ENCODE results near the gene MEMO1.
"Not testable (repeated sequence)": the region's sequence is repeated elsewhere in the genome, so short reads cannot be mapped to it uniquely, and the experiment has no call there.

The MEMO1 gene

GRCh38 chr2:32010670-32011484 is at the start of gene MEMO1:
TSS of gene MEMO1 (minus strand) at chr2:32011008. CDS start at chr2:32010247, 761 bp downstream.
- DNase-seq (ENCODE audit: low read depth, low spot score), result peak; percentile 80

DNA sequence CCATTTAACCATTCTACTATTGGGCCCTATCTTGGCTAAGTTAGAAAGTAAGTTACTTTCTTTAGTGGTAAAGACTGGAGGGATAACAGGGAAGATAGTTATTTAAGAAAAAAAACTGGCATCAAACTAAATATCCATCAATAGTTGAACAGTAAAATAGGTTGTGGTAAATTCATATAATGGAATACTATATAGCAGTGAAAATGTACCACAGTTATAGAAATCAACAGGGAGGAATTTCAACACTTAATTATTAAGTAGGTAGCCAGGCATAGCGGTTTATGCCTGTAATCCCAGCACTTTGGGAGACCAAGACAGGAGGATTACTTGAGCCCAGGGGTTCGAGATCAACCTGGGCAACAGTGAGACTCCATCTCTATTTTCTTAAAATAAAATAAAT is 49.5 kb upstream of the MEMO1 start:
- DNase-seq (ENCODE audit: low read depth, low spot score), result no peak

- DNase-seq (ENCODE audit: low read depth, low spot score), result no peak
Observed at GRCh38 chr2:32058130-32058529, 47.3 kb upstream of the MEMO1 start.

DNA sequence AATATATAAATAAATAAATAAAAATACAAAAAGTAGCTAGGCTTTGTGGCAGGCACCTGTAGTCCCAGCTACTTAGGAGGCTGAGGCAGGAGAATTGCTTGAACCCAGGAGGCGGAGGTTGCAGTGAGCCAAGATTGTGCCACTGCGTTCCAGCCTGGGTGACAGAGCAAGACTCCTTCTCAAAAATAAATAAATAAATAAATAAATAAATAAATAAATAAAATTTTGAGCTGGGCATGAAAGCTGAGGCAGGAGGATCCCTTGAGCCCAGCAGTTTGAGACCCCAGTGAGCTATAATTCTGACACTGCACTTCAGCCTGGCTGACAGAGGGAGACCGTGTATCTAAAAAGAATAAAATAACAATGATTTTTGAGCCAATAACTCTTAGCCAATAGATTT is 43.8 kb upstream of the MEMO1 start:
- not testable (repeated sequence) for DNase-seq (ENCODE audit: low read depth, low spot score)

DNA sequence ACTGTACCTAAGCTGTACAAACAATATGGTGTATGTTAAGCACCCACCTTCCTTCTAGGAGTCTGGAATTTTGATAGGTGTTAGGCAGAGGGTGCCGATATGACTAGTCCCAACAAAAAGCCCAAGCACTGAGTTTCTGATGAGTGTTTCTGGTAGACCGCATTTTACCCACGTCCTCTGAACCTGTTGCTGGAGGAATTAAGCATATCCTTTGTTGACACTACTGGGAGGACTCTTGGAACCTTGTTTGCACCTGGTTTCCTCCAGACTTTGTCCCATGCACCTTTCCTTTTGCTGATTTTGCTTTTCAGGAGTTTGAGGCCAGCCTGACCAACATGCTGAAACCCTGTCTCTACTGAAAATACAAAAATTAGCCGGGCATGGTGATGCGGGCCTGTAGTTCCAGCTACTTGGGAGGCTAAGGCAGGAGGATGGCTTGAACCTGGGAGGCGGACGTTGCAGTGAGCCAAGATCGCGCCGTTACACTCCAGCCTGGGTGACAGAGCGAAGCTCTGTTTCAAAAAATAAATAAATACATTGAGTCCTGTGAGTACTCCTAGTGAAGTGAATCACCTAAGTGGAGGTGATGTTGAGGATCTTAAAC is 41.1 kb upstream of the MEMO1 start:
- DNase-seq (ENCODE audit: low read depth, low spot score), result no peak

DNA sequence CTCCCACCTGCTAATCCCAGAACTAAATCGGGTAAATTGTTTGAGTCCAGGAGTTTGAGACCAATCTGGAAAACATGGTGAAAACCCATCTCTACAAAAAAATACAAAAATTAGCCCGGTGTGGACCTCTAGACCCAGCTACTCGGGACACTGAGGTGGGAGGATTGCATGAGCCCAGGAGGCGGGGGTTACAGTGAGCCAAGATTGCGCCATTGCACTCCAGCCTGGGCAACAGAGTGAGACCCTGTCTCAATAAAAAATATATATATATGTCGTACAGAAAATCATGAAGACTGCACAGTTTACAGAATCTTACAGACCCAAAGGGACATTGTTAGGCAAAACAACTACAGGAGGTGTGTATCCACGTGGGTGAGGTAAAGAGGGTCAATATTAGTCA is 32.8 kb upstream of the MEMO1 start:
- no peak for DNase-seq (ENCODE audit: low read depth, low spot score)

- DNase-seq (ENCODE audit: low read depth, low spot score), result peak; percentile 81
Observed at GRCh38 chr2:32039447-32040219, 28.8 kb upstream of the MEMO1 start, which contains the start of gene DPY30. TSS of gene DPY30 (minus strand) at chr2:32039805. CDS start at chr2:32039456, 349 bp downstream.

- not testable (repeated sequence) for DNase-seq (ENCODE audit: low read depth, low spot score)
Observed at GRCh38 chr2:32034198-32034887, 23.5 kb upstream of the MEMO1 start.

GRCh38 chr2:32018789-32019482 is 8.1 kb upstream of the MEMO1 start:
- DNase-seq (ENCODE audit: low read depth, low spot score), result not testable (repeated sequence)

DNA sequence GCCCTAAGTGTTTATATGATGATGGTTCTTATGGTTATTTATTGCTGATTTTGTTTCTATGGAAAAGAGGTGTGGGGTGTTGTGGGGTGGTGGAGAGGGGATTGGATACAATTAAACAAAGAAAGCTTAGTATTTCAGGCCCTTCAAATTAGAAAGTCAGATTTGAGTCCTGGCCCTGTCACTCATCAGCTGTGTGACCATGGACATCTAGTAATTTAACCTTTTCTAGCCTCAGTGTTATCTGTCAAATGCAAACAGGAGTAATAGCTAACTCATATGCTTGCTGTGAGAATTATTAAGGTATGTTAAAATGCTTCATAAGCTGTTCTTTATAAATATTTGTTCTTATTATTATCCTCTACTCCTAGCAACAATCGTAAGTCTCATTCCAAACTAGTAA is 2.1 kb upstream of the MEMO1 start:
- DNase-seq (ENCODE audit: low read depth, low spot score), result no peak

DNA sequence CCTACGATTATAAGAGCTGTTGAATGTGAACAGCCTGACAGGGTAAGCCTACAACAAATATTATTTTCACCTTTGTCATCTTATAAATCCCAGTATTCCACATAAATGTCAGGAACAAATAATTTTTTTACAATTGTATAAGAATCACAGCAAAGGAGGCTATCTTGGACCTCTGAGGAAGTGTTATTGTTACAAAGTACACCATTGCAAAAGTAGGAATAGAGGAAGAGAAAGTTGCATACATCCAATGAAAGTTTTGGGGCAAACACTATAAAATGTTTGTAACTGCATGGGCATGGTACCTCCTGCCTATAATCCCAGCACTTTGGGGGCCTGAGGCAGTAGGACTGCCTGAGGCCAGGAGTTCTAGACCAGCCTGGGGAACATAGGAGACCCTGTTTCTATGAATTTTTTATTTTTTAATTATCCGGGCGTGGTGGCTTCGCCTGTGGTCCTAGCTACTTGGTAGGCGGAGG is 715 bp upstream of the MEMO1 start:
- no peak for DNase-seq (ENCODE audit: low read depth, low spot score)

- DNase-seq (ENCODE audit: low read depth, low spot score), result peak; percentile 18
Observed at GRCh38 chr2:32010280-32010669, 533 bp downstream of the MEMO1 start.

DNA sequence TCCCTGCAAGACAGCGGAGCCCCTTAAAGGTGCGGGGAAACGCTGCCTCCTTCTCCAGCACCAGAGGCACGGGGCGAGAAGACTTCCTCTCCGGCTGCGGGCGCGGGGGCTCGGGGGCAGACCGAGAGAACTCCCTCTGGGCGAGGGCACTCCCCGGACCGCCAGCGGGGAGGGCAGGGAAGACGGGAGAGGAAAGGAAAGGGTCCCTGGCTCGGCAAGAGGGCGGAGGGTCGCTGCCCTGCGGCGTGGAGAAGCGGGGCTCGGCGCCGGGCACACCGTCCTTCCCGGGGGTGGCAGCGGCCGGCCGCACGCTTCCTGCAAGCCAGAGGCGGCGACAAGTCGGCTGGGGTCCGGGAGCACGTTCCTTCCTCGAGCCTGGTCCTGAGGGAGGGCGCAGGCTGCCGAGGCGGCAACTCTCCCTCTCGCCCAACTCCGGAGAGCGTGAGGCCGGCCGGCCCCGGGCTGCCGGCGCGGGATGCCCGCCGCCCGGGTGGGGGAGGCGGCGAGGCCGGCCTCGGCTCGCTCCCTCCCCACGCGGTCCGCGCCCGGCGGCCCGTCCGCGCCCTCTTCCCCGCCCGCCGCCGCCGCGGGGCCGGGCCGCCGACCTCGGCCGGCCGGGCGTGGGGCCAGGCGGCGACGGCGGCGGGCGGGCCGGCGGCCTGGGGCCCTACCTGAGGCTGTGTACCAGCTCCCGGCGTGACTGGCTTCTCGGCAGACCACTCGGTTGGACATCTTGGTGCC is 1.1 kb downstream of the MEMO1 start:
- DNase-seq (ENCODE audit: low read depth, low spot score), result peak; percentile 24

DNA sequence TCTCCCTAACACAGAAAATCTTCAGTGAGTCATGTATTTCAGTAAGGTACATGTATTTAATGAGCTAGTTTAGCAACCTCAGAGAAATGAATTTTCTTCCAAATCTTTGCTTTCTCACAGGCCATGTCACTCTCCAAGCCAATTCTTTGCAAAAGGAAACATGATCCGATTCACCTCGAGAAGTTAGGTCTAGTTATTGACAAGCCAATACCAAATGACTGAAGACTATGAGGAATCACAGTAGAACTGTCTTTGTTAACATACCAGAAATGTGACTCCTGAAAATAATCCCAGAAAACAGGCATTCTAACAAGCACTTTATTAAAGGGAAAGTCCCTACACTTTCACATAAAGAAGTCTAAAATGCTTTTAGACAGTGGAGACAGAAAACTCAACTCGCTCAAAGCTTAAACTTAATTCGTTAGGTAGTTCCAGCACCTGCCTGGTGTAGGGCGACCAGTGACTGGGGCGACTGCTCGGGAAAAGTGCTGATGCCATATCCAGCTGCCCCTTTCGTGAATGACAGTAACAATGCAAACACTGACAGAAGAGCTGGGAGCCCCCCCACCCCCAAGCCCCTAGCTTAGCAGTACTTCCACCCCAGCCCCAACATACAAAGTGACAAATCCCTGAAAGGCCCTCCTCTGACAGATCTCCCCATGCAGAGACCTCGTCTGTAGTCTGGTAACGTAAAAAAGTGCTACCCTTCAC is 1.8 kb downstream of the MEMO1 start:
- DNase-seq (ENCODE audit: low read depth, low spot score), result no peak

DNA sequence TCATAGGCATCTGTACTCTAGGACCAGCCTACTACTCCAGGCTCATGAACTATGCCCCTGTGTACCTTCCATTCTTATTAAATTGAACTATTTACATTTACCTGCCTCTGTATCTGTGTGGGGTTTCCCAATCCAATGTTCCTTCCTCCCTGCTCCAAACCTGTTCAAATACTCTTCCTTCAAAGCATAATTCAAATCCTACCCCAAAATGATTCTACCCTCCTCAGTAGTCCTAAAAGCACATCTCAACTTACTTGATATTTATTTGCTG is 3.8 kb downstream of the MEMO1 start:
- no peak for DNase-seq (ENCODE audit: low read depth, low spot score)

DNA sequence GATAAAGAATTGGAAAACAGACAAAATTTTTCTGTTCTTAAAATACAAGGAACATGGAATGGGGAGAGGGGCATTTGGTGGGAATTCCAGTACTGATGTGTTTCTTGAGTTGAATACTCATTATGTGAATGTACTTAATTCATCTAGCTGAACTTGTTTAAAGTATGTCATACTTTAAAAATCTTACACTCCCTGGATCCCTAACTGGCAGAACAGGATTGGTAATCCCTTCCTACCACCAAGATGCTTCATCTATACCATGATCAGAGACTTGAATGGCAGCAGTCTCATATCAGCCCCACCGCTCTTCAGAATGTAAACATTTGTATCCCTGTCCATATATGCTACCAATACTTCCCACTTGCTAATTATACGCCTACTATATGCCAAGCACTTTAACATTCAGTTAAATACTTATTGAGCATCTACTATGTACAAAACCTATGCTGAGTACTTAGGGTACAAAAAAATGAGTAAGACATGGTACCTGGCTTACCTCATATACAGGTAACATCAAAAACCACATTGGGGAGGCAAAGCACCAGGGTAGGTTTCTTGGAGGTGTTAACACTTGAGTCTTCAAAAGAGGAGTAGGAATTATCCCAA is 5.3 kb downstream of the MEMO1 start:
- no peak for DNase-seq (ENCODE audit: low read depth, low spot score)

DNA sequence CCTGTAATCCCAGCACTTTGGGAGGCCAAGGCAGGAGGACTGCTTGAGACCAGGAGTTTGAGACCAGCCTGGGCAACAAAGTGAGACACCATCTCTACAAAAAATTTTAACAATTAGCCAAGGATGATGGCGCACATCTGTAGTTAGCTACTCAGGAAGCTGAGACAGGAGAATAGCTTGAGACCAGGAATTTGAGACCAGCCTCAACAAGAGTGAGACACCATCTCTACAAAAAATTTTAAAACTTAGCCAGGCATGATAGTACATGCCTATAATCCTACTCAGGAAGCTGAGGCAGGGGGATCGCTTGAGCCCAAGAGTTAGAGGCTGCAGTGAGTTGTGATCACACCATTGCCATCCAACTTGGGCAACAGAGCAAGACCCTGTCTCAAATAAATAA is 7.0 kb downstream of the MEMO1 start:
- DNase-seq (ENCODE audit: low read depth, low spot score), result no peak

DNA sequence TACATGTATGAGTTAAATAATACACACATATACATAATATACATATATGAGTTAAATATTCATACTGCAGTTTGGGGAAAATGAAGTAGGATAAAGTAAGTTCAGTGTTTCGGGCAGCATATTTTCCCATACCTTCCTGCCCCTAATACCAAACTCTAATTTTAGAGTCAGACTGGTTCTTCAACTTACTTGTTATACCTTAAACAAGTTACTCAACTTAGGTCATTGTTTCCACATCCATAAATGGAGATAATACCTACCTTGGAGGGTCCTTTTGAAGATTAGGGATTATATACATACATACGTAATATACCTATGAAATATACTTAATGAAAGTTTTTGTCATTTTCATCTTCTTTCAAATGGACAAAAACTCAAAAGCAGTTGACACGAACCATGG is 8.4 kb downstream of the MEMO1 start:
- DNase-seq (ENCODE audit: low read depth, low spot score), result no peak

DNA sequence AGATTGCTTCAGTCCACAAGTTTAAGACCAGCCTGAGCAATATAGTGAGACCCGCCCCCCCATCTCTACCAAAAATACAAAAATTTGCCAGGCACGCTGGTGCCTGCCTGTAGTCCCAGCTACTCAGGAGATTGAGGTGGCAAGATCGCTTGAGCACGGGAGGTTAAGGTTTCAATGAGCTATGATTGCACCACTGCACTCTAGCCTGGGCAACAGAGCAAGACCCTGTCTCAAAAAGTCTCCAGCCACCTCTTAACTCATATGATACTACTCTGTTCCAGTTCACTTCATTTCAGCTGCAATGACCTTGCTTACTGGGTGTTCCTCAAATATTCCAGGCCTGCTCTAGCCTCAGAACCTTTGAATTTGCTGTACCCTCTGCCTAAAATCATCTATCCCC is 11.4 kb downstream of the MEMO1 start:
- no peak for DNase-seq (ENCODE audit: low read depth, low spot score)

All from activated CD4-positive, CD25-positive, alpha-beta regulatory T cell treated with anti-CD3 and anti-CD28 coated beads, Interleukin-2, amount 50 U/mL, for 16 hours (primary cell).